ENCODE results near the gene FYCO1.

DNA sequence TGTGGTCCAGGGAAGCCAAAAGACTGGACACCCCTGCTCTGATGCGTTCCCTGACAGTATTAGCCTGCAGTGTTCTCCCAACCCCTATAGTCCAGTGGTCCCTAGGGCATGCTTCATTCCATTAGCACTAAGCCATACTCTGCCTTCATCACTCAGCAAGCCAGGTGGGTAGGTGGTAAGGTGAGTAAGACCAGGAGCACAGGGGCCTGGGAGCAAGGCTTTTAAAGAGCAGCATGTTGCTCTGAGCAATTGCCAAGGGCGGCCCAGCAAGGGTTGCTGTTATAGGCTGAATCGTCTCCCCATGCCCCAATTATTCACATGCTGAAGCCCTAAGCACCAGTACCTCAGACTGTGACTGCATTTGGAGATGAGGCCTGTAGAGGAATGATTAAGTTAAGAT, 41.3 kb downstream of the FYCO1 start:
- TF ChIP-seq, protein P1, sequence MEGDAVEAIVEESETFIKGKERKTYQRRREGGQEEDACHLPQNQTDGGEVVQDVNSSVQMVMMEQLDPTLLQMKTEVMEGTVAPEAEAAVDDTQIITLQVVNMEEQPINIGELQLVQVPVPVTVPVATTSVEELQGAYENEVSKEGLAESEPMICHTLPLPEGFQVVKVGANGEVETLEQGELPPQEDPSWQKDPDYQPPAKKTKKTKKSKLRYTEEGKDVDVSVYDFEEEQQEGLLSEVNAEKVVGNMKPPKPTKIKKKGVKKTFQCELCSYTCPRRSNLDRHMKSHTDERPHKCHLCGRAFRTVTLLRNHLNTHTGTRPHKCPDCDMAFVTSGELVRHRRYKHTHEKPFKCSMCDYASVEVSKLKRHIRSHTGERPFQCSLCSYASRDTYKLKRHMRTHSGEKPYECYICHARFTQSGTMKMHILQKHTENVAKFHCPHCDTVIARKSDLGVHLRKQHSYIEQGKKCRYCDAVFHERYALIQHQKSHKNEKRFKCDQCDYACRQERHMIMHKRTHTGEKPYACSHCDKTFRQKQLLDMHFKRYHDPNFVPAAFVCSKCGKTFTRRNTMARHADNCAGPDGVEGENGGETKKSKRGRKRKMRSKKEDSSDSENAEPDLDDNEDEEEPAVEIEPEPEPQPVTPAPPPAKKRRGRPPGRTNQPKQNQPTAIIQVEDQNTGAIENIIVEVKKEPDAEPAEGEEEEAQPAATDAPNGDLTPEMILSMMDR (IDR thresholded peaks at IDR 0.05; ENCODE audit: low read depth, low read length) = no peak
- TF ChIP-seq EZH2phosphoT487 (IDR thresholded peaks at IDR 0.05; ENCODE audit: low read depth) = no peak
